ENCODE data around the gene PHACTR3. TPM values are rescaled to one million over a fixed set of nuclear protein-coding genes. Genes with fewer than 3 reads are reported as not detected.
A peak's percentile ranks its signal among the peaks of the same experiment; 100 is the strongest.

Gene PHACTR3
- total RNA-seq, 4 donors from 2014 or later, result 1.4 to 7.2 (median 4.3) TPM

GRCh38 chr20:59693587-59693986 is 89.2 kb downstream of the PHACTR3 start:
- peak in 1 of 2 donors; percentile 26 for DNase-seq (ENCODE audit: low spot score in 2 of 2)
- no peak for TF ChIP-seq POLR2A (IDR thresholded peaks at IDR 0.05)
- no peak for TF ChIP-seq CTCF (IDR thresholded peaks at IDR 0.05)
- intact Hi-C loops (cut with DNase I; ENCODE audit: low total_unique reads), result no loop called here
- H3K4me3 ChIP-seq (ENCODE audit: low read depth, poor library complexity, severe bottlenecking), result no peak overlapping the region
- 82 to 83% methylated on average over 4 of the region's 4 CpGs for WGBS, 2 donors

- TF ChIP-seq POLR2A (IDR thresholded peaks at IDR 0.05) (no peak), CTCF (IDR thresholded peaks at IDR 0.05) (no peak)
- no peak overlapping the region for H3K4me3 ChIP-seq (ENCODE audit: low read depth, poor library complexity, severe bottlenecking)
- WGBS, 2 donors, result 74 to 96% methylated on average over 3 to 5 of the region's 5 CpGs
- peak in 1 of 2 donors; percentile 79 for DNase-seq (ENCODE audit: low spot score in 2 of 2)
- intact Hi-C loops (cut with DNase I; ENCODE audit: low total_unique reads), result no loop called here
These were observed 92.1 kb downstream of the PHACTR3 start for GRCh38 chr20:59696476-59696875.

GRCh38 chr20:59697068-59697467 is 92.7 kb downstream of the PHACTR3 start:
- intact Hi-C loops (cut with DNase I; ENCODE audit: low total_unique reads), result no loop called here
- 82 to 90% methylated on average over 4 of the region's 4 CpGs for WGBS, 2 donors
- DNase-seq (ENCODE audit: low spot score in 2 of 2), result no peak
- no peak overlapping the region for H3K4me3 ChIP-seq (ENCODE audit: low read depth, poor library complexity, severe bottlenecking)
- TF ChIP-seq CTCF (IDR thresholded peaks at IDR 0.05) (no peak), POLR2A (IDR thresholded peaks at IDR 0.05) (no peak)

- TF ChIP-seq POLR2A (IDR thresholded peaks at IDR 0.05) (no peak), CTCF (IDR thresholded peaks at IDR 0.05) (no peak)
- 57 to 64% methylated on average over 1 of the region's 1 CpG for WGBS, 2 donors
- DNase-seq (ENCODE audit: low spot score in 2 of 2), result peak in 1 of 2 donors; percentile 7
- H3K4me3 ChIP-seq (ENCODE audit: low read depth, poor library complexity, severe bottlenecking), result no peak overlapping the region
- intact Hi-C loops (cut with DNase I; ENCODE audit: low total_unique reads), result no loop called here
These were observed 94.3 kb downstream of the PHACTR3 start for GRCh38 chr20:59698598-59698997.

- 56 to 64% methylated on average over 2 of the region's 2 CpGs for WGBS, 2 donors
- no peak for TF ChIP-seq CTCF (IDR thresholded peaks at IDR 0.05)
- no peak for TF ChIP-seq POLR2A (IDR thresholded peaks at IDR 0.05)
- H3K4me3 ChIP-seq (ENCODE audit: low read depth, poor library complexity, severe bottlenecking), result no peak overlapping the region
- intact Hi-C loops (cut with DNase I; ENCODE audit: low total_unique reads), result no loop called here
- DNase-seq (ENCODE audit: low spot score in 2 of 2), result no peak
These were observed 96.9 kb downstream of the PHACTR3 start for GRCh38 chr20:59701236-59701635.

GRCh38 chr20:59703046-59703445 is 98.7 kb downstream of the PHACTR3 start:
- no peak overlapping the region for H3K4me3 ChIP-seq (ENCODE audit: low read depth, poor library complexity, severe bottlenecking)
- WGBS, 2 donors, result 61 to 72% methylated on average over 5 of the region's 5 CpGs
- intact Hi-C loops (cut with DNase I; ENCODE audit: low total_unique reads), result no loop called here
- DNase-seq (ENCODE audit: low spot score in 2 of 2), result no peak
- TF ChIP-seq POLR2A (IDR thresholded peaks at IDR 0.05) (no peak), CTCF (IDR thresholded peaks at IDR 0.05) (no peak)

All from lower leg skin (tissue), 4 donors.